PC-3 (cell line): ENCODE data around the gene EVPLL. TPM values are rescaled to one million over a fixed set of nuclear protein-coding genes. Genes with fewer than 3 reads are reported as not detected.

Source experiments
- ATAC-seq: fragments of 200-7000 bp; cut with Tn5 transposase; 2 replicates; pipeline ENCODE4 v1.9.1; 2020; ENCODE audit warnings: mild to moderate bottlenecking, moderate library complexity
- BruUV-seq: library from RNA; stranded (reverse); fragments of 400-500 nt; replicated peaks from 2 replicates; lab custom pipeline; 2021; lab: Mats Ljungman, UMichigan
- CTCF ChIA-PET: fragments of 300-600 bp; sonication (Branson Sonifier 250); formaldehyde crosslinking; loops from one replicate; lab custom pipeline; 2022; ENCODE audit warnings: antibody characterized with exemption; lab: Charles Lee
- POLR2A ChIA-PET: fragments of 300-600 bp; sonication (Branson Sonifier 250); formaldehyde crosslinking; loops from one replicate; lab custom pipeline; 2022; ENCODE audit warnings: antibody characterized with exemption; ENCODE audit not compliant: unreplicated experiment; lab: Charles Lee
- DNase-seq: peaks from one replicate; pipeline ENCODE4 v3.0.0-alpha.2; 2015
- H2AFZ ChIP-seq: fragments of 300-600 bp; sonication (generic); 2 replicates; pipeline ENCODE4 v1.6.0; 2016; ENCODE audit warnings: antibody characterized with exemption, low read length
- H3F3A ChIP-seq: fragments of 300-600 bp; sonication (generic); one replicate; pipeline ENCODE4 v1.6.0; 2017; ENCODE audit warnings: antibody characterized with exemption, low read length, control low read depth, mild to moderate bottlenecking; ENCODE audit not compliant: unreplicated experiment
- H3K27ac ChIP-seq: fragments of 300-600 bp; sonication (generic); 2 replicates; pipeline ENCODE4 v1.5.1; 2016; ENCODE audit warnings: mild to moderate bottlenecking, low read length
- H3K27me3 ChIP-seq: fragments of 300-600 bp; sonication (generic); 2 replicates; pipeline ENCODE4 v1.6.1; 2016; ENCODE audit warnings: low read length, mixed read lengths
- H3K36me3 ChIP-seq: fragments of 300-600 bp; sonication (generic); 2 replicates; pipeline ENCODE4 v1.6.1; 2016; ENCODE audit warnings: low read depth, mixed run types, low read length, mixed read lengths
- H3K4me1 ChIP-seq: fragments of 300-600 bp; sonication (generic); 2 replicates; pipeline ENCODE4 v1.5.1; 2016; ENCODE audit warnings: low read length; ENCODE audit not compliant: insufficient read depth
- H3K4me2 ChIP-seq: fragments of 300-600 bp; sonication (generic); 2 replicates; pipeline ENCODE4 v1.6.0; 2016; ENCODE audit warnings: low read length
- H3K4me3 ChIP-seq: fragments of 300-600 bp; sonication (generic); 2 replicates; pipeline ENCODE4 v1.5.1; 2016; ENCODE audit warnings: mild to moderate bottlenecking, low read length, mixed read lengths
- H3K79me2 ChIP-seq: fragments of 300-600 bp; sonication (generic); 2 replicates; pipeline ENCODE4 v1.6.1; 2017; ENCODE audit warnings: low read length, mixed read lengths
- H3K9ac ChIP-seq: fragments of 300-600 bp; sonication (generic); 2 replicates; pipeline ENCODE4 v1.6.0; 2016; ENCODE audit warnings: mild to moderate bottlenecking, low read length
- H3K9me2 ChIP-seq: fragments of 300-600 bp; sonication (generic); replicated peaks from 2 replicates; pipeline ENCODE4 v1.6.1; 2016; ENCODE audit warnings: mixed run types, low read length, mixed read lengths
- H3K9me3 ChIP-seq: fragments of 300-600 bp; sonication (generic); 2 replicates; pipeline ENCODE4 v1.6.1; 2016; ENCODE audit warnings: low read length, mixed read lengths
- H4K20me1 ChIP-seq: fragments of 300-600 bp; sonication (generic); 2 replicates; pipeline ENCODE4 v1.6.1; 2016; ENCODE audit warnings: low read length, mixed read lengths
- CTCF ChIP-seq: fragments of 300-600 bp; sonication (generic); conservative IDR thresholded peaks from 2 replicates; pipeline ENCODE4 v1.5.1; 2017; ENCODE audit warnings: antibody characterized with exemption, low read depth, mild to moderate bottlenecking, low read length
- EZH2 ChIP-seq: fragments of 300-600 bp; sonication (generic); IDR thresholded peaks from one replicate; pipeline ENCODE4 v1.6.1; 2017; ENCODE audit warnings: antibody characterized with exemption, mild to moderate bottlenecking, low read length; ENCODE audit not compliant: unreplicated experiment
- EZH2phosphoT487 ChIP-seq: fragments of 300-600 bp; sonication (generic); IDR thresholded peaks from 2 replicates; pipeline ENCODE4 v1.6.1; 2018; ENCODE audit warnings: mild to moderate bottlenecking, antibody characterized with exemption, low read length, borderline replicate concordance
- intact Hi-C: fragments of 100-400 bp; cut with micrococcal nuclease; formaldehyde crosslinking; loops from 2 replicates; pipeline ENCODE4 v1.9.0; 2023
- total RNA-seq: library from RNA; depleted of rRNA; stranded (reverse); fragments of >200 nt; gene quantifications from 2 replicates; pipeline ENCODE4 v1.2.3, GENCODE V29; 2014

EVPLL gene
- total RNA-seq, 1 experiment from 2014 or later: 1.3 TPM

- no peaks in the 10 kb centered on the region for H3K9me2 ChIP-seq
- H3K27me3 ChIP-seq: no peaks in the 10 kb centered on the region
- intact Hi-C loops: no loop called here
- ChIA-PET POLR2A (no interaction called here), CTCF (no interaction called here)
- peak overlapping the region; percentile 83 for H3K4me2 ChIP-seq
- H3K4me1 ChIP-seq: peaks cover 7% of the 10 kb centered on the region
- no peak for TF ChIP-seq CTCF
- H3K79me2 ChIP-seq: peaks cover 38% of the 10 kb centered on the region
- peak; percentile 30 for ATAC-seq
- H2AFZ ChIP-seq: peak overlapping the region; percentile 80
- TSS peak; percentile 75 for BruUV-seq
- H3K4me3 ChIP-seq: peak overlapping the region; percentile 84
- peak; percentile 80 for DNase-seq
- peak overlapping the region; percentile 69 for H3K9ac ChIP-seq
- H3K9me3 ChIP-seq: no peaks in the 10 kb centered on the region
- no peaks in the 10 kb centered on the region for H3F3A ChIP-seq
- H4K20me1 ChIP-seq: no peaks in the 10 kb centered on the region; the same call in 1 of the 2 replicates
- H3K27ac ChIP-seq: no peak overlapping the region
- H3K36me3 ChIP-seq: no peaks in the 10 kb centered on the region
Measured at GRCh38 chr17:18362698-18363100, 14.9 kb upstream of the EVPLL start.

GRCh38 chr17:18363101-18364049, 14.2 kb upstream of the EVPLL start, which contains the start of gene SHMT1:
SHMT1 (minus strand) TSS chr17:18363550; CDS start chr17:18355981, 7,569 bp downstream.
- no peaks in the 10 kb centered on the region for H3K9me2 ChIP-seq
- H3K27me3 ChIP-seq: no peaks in the 10 kb centered on the region
- ChIA-PET POLR2A (no interaction called here), CTCF (interaction anchor here (0.6 kb wide), 1 partner anchor 235 kb away, joined by 3 read pairs; no protein-coding TSS in a partner anchor)
- no peaks in the 10 kb centered on the region; the same call in 1 of the 2 replicates for H4K20me1 ChIP-seq
- H3K79me2 ChIP-seq: peaks cover 38% of the 10 kb centered on the region
- no peaks in the 10 kb centered on the region for H3K9me3 ChIP-seq
- intact Hi-C loops: no loop called here
- no peaks in the 10 kb centered on the region for H3K36me3 ChIP-seq
- peak within 1 kb of the TSS; percentile 83 for H3K4me2 ChIP-seq
- peak within 1 kb of the TSS; percentile 80 for H2AFZ ChIP-seq
- DNase-seq: peak; percentile 97
- peak within 1 kb of the TSS; percentile 69 for H3K9ac ChIP-seq
- no TSS peak for BruUV-seq
- TF ChIP-seq CTCF (no peak), EZH2 (no peak), EZH2phosphoT487 (no peak)
- peaks cover 7% of the 10 kb centered on the region for H3K4me1 ChIP-seq
- peak within 1 kb of the TSS; percentile 84 for H3K4me3 ChIP-seq
- H3K27ac ChIP-seq: no peak within 1 kb of the TSS
- no peaks in the 10 kb centered on the region for H3F3A ChIP-seq
- ATAC-seq: peak; percentile 99

DNA sequence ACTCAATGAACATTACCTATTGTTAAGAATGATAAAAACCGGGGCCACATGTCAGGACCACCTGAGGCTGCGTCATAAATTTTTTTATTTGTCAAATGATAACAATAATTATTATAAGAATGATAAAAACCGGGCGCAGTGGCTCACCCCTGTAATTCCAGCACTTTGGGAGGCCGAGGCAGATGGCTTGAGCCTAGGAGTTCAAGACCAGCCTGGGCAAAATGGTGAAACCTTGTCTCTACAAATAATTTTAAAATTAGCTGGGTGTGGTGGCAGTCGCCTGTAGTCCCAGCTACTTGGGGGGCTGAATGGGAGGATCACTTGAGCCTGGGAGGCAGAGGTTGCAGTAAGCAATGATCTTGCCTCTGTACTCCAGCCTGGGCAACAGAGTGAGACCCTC, 13.4 kb upstream of the EVPLL start:
- Histone ChIP-seq H3K4me1 (peaks cover 7% of the 10 kb centered on the region), H3K4me2 (peak overlapping the region; percentile 83; the same call in 1 of the 2 replicates), H3K4me3 (no peak overlapping the region), H3K9me3 (no peaks in the 10 kb centered on the region), H3F3A (no peaks in the 10 kb centered on the region), H3K9ac (no peak overlapping the region), H3K27ac (no peak overlapping the region), H3K36me3 (no peaks in the 10 kb centered on the region), H3K27me3 (no peaks in the 10 kb centered on the region), H3K79me2 (peaks cover 33% of the 10 kb centered on the region), H3K9me2 (no peaks in the 10 kb centered on the region), H2AFZ (no peak overlapping the region), H4K20me1 (no peaks in the 10 kb centered on the region; the same call in 1 of the 2 replicates)
- ChIA-PET POLR2A (no interaction called here), CTCF (no interaction called here)
- BruUV-seq: no TSS peak
- intact Hi-C loops: no loop called here
- DNase-seq: no peak
- TF ChIP-seq EZH2phosphoT487 (no peak), EZH2 (no peak), CTCF (no peak)
- no peak for ATAC-seq
